Activated CD4-positive, CD25-positive, alpha-beta regulatory T cell treated with anti-CD3 and anti-CD28 coated beads, Interleukin-2, amount 50 U/mL, for 16 hours (primary cell): Measurements from ENCODE around the gene HCN2.
"Not testable (repeated sequence)": the region's sequence is repeated elsewhere in the genome, so short reads cannot be mapped to it uniquely, and the experiment has no call there.

Source experiments
- DNase-seq: peaks from one replicate; pipeline ENCODE4 v3.0.0-alpha.2; 2020; ENCODE audit warnings: low read depth, low spot score

Gene HCN2

DNA sequence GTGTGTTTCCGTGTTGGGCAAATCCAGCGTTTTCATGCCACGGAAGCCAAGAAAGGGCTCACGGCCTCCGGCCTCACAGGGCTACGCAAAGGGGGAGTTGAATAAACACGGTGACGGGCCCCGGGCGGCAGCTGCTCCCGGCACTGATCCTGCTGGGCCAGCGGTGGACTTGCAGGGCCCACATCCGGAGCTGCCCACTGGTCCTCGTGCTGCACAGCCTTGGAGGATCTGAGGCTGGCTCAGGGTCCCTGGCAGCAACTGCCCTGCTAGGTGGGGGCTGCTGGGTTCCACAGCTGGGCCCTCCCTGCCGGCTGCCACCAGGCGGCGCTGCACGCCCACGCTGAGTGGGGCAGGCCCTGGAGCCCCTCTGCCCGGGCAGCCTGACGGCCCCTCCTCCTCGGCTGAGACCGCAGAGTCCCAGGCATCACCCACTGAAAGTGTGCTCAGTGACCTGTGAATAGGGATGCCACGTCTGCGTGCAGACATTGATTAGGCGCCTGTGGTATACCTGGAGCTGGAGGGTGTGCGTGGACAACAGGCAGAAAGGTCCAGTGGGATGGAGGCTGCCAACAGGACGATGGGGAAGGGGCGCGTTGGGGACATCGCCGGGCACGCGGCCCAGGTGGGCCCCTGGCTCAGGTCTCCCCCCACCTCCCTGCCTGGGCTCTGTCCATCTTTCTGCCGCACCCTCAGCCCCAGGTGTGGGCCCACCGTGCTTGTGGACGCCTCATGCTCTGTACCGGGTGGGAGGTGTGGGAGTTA is 5.3 kb upstream of the HCN2 start:
- DNase-seq = peak; percentile 38

DNA sequence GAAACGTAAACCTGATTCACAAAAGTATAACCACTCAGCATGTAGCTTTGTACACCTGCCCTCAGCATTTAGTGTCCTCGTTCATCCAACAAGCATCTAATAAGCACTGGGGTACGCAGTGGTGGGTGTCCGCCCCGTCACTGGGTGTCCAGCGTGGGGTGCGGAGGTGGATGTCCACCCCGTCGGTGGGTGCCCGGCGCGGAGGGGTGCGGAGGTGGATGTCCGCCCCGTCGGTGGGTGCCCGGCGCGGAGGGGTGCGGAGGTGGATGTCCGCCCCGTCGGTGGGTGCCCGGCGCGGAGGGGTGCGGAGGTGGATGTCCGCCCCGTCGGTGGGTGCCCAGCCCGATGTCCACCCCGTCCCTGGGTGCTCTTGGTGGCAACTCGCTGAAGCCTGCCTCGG is 4.5 kb upstream of the HCN2 start:
- not testable (repeated sequence) for DNase-seq

DNA sequence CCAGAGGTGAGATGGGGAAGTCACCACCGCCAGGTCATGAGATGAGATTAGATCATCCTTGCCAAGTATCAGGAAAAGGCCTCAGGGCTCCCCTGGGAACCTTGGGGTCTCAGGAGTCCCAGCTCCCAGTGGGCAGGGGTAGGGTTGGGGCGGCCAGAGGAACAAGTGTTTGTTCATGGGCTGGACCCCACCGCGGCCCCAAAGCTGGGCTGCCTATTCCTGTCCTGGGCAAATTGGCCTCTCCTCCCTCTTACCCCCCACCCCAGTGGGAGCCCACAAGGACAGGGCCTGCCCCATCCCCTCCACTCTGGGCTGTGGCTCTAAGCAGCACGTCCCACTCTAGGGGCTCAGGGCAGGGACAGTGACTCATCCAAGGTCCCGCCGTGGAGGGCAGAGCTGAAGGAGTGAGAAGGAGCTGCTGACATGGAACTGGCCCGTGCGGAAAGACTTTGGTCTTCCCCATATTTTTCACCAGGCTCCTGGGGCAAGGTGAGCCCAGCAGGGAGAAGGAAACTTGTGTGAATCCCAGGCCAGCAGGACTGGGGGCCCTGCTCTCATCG is 4.0 kb upstream of the HCN2 start:
- no peak for DNase-seq

DNA sequence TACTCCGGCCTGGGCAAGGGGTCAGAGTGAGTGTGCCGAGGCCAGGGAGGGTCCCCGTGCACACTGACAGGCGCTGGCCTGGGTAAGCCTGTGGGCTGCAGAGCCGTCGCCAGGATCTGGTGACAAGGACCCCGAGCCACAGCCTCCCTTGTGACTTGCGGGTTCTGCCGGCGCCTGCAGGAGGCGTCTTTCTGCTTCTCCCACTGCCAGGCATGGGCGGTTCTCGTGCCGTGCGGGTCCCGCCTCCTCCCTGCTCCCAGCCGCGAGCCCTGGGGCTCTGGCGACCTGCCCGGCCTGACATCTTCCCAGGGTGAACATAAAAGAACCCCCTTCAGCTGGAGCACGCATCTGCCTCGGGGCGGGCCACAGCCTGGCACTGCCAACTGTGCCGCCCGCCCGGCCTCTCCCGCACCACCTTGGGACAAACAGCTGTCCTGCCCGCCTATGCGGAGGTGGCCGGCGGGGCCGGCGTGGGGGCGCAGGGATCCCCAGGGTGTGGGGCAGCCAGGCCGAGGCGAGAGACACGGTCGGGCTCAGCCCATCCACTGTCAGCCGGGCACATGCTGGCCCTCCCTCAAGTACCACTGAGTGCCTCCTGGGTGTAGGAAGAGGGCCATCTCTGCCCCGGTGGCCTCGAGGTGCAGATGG is 1.5 kb upstream of the HCN2 start:
- no peak for DNase-seq

DNA sequence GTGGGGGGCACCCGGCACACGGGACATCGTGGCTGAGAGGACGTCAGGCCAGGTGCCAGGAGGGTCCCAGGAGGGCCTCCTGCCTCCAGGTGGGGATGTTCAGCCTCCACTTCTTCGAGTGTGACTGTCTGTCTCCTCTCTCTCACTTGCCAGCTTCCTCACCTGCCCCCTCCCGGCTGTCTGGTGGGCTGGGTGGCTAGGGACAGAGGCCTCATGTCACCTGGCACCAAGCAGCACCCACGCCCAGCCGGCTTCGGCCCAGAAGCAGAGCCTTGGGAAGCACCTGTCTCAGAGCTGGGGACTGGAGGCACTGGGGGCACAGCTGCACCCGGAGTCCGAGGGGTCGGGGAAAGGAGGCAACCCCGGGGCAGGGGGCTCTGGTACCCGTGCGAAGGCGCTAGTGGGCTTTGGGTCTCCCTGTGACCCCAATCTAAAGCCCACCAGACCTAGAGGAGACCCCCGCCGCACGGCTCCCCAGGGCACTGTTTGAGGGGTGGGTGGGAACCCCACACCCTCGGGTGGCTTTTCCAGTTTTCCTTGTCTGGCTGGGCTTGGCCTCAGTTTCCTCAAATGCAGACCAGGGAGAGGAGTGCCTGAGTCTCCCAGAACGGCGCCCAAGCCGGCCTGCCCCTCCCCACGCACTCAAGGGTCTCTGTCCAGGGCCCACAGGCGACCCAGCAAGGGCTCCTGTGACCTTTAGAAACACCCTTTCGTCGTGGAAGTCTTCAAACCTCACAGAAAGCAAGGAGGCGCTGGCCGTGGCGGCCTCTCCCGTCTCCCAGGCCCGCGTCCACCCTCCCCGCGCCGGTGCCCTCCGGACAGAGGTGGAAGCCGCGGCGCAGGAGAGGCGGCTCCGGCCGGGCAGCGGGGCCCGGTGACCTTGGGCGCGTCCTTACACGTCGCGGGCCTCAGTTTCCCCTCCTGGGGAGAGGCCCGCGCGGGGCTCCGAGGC is 664 bp upstream of the HCN2 start:
- no peak for DNase-seq

DNA sequence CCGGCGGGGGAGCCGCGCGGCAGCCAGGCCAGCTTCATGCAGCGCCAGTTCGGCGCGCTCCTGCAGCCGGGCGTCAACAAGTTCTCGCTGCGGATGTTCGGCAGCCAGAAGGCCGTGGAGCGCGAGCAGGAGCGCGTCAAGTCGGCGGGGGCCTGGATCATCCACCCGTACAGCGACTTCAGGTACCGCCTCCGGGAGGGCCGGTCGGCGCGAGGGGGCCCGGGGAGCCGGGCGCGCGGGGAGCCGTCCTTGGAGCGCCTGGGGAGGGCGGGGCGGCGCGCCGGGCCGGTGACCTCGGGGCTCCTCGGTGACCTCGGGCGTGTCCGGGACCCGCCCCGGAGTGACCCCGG is 690 bp downstream of the HCN2 start:
- no peak for DNase-seq

DNA sequence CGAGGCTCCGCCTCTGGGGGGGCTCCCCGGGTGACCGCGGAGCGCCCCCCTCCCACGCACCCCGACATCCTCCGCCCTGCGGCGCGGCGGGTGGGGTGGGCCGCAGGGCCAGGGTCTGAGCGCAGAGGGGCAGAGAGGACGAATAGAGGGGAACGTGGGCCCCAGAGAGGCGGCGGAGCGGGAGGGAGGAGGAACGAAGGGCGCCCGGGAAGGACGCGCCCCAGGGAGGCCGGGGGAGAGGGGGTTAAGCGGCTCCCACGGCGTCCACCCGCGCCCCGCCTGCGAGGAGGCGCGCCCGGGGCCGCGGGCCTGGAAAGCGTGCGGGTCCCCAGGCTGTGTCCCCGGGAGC is 1.0 kb downstream of the HCN2 start:
- no peak for DNase-seq

DNA sequence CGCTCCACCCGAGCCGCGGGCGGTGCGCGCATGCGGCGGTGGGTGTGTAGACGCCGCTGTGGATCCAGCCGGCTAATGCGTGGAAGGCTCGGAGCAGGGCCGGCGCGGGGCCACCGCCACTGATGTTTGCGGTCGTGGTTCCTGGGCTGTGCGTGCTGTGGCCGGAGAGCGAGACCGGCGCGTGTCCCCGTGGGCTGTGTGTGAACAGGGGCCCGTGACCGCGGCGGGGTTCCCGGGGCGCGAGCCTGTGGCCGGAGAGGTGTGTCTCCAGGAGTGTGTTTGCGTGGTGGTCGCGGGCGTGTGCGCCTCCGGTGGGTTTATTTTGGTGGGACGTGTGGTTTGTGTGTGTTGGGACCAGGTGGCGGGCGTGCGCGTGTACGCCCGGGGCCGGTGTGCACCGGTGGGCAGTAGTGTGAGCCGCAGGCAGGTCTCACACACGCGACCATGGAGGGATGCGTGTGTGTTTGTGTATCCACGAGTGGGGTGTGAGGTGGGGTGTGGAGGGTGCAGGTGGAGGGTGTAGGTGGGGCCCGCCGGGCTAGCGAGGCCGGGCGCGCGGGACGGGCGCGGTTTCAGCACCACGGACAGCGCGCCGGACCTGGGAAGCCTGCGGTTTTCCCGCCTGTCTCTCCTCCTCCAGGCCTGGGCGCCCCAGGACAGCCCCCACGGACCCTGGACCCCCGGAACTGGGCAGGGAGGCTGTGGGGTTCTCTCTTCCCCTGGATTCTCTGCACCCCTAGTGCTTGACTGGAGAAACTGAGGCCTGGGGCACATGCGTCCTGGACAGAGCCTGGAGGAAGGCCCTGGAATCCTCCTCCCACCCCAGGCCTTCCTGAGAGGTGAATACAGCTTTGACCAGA is 1.6 kb downstream of the HCN2 start:
- DNase-seq = no peak

DNA sequence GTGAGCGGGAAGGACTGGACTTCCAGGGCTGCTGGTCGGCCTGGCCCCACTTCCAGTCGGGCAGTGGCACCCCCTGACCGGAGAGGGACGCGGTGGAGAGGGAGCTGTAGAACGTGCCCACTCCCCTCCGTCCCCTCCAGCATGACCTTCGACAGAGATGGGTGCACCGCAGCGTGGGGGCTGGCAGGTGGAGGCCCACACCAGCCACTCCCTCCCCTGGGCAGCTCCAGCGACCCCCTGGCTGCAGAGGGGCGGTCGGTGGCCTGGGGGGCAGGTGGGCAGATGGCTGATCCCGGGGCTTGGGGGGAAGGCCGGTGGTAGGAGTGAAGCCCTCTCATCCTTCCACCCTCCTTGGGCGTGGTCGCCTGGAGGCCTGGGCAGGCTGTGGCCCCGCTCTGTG is 2.4 kb downstream of the HCN2 start:
- DNase-seq = no peak

DNA sequence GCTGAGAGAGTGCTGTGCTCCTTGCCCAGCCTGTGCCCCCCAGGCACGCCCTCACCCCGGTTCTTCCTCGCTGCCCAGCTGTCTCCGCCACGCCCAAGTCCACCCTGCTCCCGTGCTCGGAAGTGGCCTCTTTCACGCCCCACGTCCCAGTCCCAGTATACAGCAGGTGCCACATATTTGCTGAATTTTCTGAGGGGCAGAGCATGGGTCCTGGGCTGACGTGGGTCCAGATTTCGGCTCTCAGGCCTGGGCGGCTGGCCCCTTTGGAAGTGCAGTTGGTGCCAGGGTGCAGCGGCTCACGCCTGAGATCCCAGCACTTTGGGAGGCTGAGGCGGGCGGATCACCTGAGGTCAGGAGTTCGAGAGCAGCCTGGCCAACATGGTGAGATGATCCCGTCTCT is 3.4 kb downstream of the HCN2 start:
- DNase-seq = no peak

DNA sequence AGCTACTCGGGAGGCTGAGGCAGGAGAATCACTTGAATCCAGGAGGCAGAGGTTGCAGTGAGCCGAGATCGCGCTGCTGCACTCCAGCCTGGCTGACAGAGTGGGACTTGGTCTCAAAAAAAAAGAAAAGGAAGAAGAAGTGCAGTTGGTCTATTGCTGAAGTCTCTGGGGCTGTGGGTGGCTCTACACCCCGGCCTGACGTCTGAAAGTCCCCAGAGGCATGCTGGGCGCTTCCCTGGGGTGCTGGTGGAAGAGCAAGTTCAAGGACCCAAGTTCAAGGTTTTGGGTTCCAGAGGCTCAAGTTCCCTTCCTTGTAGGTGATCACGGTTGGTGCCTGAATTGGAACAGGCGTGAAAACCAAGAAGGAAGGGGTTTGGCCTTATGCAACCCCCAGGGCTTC is 3.8 kb downstream of the HCN2 start:
- no peak for DNase-seq

DNA sequence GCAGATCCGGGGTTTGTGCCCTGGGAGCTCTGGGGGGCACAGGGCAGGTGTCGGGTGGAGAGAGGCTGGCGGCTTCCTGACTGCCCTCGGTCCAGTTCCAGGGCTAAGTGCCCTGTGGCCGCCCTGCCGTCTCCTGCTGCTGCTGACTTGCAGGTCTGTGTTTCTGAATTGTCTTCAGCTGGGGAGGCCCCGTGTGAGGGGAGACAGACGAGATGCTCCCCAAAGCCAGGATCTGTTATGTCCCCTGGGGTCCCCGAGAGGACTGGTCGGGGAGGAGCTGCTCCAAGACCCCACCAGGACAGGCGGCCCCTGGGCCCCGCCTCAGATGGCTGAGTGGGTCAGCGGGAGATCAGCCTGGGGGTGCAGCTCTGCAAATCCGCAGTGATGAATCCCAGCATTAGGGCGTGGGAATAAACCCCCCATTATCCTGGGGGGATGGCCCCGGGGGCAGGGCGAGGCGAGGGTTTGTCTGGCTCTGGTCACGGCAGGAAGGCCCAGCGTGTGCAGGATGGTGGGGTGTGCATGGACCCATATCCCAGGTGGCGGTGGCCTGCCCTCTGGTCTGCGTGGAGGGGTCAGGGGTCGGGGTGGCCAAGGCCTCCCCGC is 4.7 kb downstream of the HCN2 start:
- DNase-seq = no peak

DNA sequence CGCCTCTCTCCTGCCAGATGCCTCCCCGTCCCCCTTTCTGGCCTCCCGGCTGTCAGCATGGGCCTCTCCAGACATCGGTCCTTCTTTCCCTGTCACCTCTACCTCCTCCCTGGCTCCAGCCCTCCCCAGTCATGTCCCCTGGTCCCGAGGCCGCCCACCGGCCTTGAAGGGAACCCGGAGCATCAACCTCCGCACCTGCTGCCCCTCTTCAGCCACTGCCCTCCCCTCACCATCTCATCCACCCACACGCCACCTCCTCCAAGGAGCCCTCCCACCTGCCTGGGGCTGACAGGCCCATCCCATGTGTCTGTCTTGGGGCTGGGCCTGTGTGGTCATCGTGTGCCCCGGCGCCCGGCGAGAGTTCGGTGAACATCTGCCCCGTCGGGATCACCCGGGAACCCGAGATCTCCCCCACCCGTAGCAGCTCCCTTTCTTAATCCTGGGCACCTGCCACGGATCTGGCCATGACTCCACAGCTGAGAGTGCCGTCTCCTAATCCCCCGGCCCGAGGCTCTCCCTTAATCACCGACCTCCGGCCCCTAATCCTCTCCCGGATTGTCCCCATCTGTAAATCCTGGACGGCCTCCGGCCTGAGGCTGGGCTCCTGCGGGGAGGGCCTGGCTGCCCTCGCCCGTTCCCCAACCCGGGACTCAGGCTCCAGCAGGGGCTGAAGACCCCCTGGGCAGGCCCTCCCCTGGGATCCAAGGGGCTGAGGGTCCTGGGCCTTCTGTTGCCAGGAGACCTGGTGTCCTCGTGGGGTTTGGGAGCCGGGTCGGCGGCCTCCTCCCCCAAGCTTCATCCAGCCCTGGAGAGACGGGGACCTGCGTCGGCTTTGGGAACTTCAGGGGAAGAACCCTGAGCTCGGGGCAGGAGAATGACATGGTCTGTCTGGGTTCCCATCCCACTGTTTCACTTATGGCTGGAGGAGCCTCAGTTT is 5.9 kb downstream of the HCN2 start:
- no peak for DNase-seq

DNA sequence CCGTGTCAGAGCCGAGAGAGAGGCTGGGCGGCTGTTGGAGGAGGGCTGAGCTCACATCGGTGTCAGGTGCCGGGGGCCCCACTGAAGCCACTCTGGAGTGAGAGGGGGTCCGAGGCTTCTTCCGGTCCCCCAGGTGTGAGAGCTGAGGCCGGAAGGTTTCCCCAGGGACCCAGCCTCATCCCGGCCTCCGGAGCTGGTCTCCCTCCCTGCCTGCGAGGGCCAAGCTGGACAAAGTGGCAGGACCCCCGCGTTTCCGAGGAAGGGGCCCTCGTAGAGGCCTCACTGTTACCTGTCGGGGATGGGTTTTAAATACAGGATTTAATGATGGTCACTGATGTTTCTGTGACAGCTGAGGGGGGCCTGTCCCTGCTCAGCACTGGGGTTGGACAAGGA is 6.6 kb downstream of the HCN2 start:
- DNase-seq = no peak

DNA sequence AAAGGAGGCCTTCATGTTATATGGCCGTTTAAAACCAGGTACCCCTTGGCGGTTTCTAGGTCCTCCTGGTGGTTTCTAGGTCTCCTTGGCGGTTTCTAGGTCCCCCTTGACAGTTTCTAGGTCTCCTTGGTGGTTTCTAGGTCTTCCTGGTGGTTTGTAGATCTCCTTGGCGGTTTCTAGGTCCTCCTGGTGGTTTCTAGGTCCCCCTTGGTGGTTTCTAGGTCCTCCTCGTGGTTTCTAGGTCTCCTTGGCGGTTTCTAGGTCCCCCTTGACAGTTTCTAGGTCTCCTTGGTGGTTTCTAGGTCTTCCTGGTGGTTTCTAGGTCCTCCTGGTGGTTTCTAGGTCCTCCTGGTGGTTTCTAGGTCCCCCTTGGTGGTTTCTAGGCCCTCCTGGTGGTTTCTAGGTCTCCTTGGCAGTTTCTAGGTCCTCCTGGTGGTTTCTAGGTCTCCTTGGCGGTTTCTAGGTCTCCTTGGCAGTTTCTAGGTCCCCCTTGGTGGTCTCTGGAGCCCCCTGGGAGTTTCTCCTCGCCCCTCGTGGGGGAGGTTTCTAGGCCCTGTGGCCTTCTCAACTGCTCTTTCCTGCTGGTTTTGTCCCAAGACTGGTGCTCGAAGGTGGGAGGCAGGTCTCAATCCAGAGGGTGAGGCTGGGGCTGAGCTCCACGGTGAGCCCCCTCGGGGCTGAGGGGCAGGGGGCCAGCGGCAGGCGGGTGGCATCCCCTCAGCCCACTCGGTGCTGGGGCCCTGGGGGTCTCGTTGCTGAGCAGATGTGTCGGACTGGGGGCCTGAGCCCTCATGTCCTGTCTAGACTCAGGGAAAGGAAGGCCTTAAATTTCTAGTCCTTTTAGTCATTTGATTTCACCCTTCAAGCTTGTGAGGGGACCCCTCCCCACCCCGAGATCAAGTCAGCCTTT is 8.0 kb downstream of the HCN2 start:
- DNase-seq = no peak

DNA sequence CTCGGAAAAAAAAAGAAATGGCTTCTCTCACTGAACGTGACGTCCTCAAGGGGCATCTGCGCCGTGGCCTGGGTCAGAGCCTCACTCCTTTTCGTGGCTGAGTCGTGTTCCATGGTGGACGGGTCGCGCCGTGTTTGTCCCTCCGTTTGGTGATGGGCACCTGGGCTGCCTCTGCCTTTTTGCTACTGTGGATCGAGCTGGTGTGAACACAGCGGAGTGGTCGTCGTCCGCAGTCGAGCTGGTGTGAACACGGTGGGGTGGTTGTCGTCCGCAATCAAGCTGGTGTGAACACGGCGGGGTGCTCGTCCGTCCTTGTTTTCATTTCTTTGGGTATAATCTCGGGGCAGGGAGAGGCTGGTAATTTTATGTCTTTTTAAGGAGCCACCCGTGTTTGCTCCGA is 11.6 kb downstream of the HCN2 start:
- DNase-seq = no peak

DNA sequence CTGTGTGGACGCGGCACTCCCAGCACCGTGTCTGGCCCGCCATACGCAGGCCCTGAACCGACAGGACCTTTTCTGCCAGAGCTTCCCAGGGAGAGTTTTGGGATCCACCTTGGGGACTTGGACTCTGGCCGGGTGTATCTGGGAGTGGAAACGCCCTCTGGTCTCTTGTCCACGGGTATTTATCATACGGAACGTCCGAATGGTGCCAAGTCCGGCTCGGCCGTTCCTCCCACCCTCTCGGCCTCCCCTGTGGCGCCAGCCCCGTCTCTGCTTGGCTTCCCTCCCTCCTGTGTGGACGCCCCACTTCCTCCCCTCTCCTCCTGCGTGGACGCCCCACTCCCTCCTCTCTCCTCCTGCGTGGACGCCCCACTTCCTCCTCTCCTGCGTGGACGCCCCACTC is 12.1 kb downstream of the HCN2 start:
- no peak for DNase-seq

DNA sequence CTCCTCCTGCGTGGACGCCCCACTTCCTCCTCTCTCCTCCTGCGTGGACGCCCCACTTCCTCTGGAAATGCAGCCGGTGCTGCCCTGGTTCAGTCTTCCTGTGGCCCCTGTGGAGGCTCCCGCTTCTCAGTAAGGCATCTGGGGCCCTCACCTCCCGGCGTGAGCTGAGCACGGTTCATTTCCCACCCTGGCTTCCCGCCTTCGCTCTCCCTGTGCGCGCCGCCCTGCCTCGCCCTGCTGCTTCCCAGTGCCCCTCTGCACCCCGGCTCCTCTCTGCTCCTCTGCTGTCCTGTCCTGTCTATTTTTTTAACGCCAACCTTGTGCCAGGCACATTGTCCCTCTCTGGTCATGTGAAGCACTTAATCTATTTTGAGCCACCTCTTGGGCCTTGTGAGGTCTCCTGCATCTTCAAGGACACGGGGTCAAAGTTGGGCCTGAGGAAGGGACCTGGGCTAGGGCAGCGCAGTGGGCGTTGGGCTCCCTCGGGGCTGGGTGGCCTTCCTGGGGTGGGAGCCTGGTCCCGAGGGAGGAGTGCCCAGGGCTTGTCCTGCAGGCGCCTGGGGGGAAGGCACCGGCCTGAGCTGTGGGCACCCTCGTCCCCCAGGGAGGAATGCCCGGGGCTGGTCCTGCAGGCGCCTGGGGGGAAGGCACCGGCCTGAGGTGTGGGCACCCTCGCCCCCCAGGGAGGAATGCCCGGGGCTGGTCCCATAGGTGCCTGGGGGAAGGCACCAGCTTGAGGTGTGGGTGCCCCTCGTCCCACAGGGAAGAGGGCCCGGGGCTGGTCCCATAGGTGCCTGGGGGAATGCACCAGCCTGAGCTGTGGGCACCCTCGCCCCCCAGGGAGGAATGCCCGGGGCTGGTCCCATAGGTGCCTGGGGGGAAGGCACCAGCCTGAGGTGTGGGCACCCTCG is 13.0 kb downstream of the HCN2 start:
- DNase-seq = no peak
